ENCODE results near the gene IL10RA.

DNA sequence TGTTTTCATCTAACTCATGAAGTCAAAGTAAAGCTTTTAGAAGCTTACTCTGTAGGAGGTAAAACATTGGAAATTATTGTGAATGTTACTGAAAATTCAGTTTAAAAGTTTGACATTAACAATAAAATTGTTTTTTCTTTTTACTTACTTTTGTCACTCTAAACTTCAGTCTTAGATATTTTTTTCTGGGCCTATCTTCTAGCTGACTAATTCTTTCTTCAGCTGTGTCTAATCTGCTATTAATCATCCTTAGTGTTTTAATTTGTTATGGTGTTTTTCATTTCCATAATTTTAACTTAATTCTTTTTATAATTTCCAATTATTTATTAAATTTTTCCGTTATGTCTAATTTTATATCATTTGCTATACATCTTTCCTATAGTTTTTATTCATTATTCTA, 35.0 kb downstream of the IL10RA start:
- TF ChIP-seq, protein P1, sequence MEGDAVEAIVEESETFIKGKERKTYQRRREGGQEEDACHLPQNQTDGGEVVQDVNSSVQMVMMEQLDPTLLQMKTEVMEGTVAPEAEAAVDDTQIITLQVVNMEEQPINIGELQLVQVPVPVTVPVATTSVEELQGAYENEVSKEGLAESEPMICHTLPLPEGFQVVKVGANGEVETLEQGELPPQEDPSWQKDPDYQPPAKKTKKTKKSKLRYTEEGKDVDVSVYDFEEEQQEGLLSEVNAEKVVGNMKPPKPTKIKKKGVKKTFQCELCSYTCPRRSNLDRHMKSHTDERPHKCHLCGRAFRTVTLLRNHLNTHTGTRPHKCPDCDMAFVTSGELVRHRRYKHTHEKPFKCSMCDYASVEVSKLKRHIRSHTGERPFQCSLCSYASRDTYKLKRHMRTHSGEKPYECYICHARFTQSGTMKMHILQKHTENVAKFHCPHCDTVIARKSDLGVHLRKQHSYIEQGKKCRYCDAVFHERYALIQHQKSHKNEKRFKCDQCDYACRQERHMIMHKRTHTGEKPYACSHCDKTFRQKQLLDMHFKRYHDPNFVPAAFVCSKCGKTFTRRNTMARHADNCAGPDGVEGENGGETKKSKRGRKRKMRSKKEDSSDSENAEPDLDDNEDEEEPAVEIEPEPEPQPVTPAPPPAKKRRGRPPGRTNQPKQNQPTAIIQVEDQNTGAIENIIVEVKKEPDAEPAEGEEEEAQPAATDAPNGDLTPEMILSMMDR (IDR thresholded peaks at IDR 0.05) = no peak
- no peak for TF ChIP-seq EP300 (IDR thresholded peaks at IDR 0.05)
- no peak for TF ChIP-seq POLR2A (IDR thresholded peaks at IDR 0.05)
- no peak for TF ChIP-seq POLR2AphosphoS5 (IDR thresholded peaks at IDR 0.05)
